IPS DF 4.7 (cell line): ENCODE results near the gene CCDC181.
"Not testable (repeated sequence)": the region's sequence is repeated elsewhere in the genome, so short reads cannot be mapped to it uniquely, and the experiment has no call there.

Experiments
- DNase-seq: peaks from one replicate; pipeline ENCODE4 v3.0.0-alpha.2; 2013; ENCODE audit warnings: low spot score; ENCODE audit errors: extremely low read depth

Gene CCDC181

GRCh38 chr1:169402578-169402977 lies 24.7 kb downstream of the CCDC181 start:
- DNase-seq, result not testable (repeated sequence)

- DNase-seq, result no peak
These were observed 31.3 kb downstream of the CCDC181 start for GRCh38 chr1:169395955-169396354.

GRCh38 chr1:169392406-169392805 lies 34.9 kb downstream of the CCDC181 start:
- no peak for DNase-seq

- no peak for DNase-seq
These were observed 37.0 kb downstream of the CCDC181 start for GRCh38 chr1:169390303-169390702.

- DNase-seq, result no peak
These were observed 39.9 kb downstream of the CCDC181 start for GRCh38 chr1:169387399-169387798.

GRCh38 chr1:169383449-169383848 lies 43.8 kb downstream of the CCDC181 start:
- DNase-seq, result no peak

GRCh38 chr1:169381162-169381561 lies 46.1 kb downstream of the CCDC181 start:
- DNase-seq, result no peak

GRCh38 chr1:169371404-169371803 lies 55.9 kb downstream of the CCDC181 start:
- no peak for DNase-seq

GRCh38 chr1:169368406-169368769 lies 58.9 kb downstream of the CCDC181 start:
- no peak for DNase-seq

- DNase-seq, result peak; percentile 87
These were observed 59.4 kb downstream of the CCDC181 start, which contains the start of the genes BLZF1 and NME7 for GRCh38 chr1:169367686-169368405. Gene BLZF1 (plus strand): TSS chr1:169368195. CDS start chr1:169369523, 1,328 bp downstream. Gene NME7 (minus strand): TSS chr1:169367797. CDS start chr1:169367710, 87 bp downstream.

- no peak for DNase-seq
These were observed 60.1 kb downstream of the CCDC181 start for GRCh38 chr1:169367096-169367685.

- DNase-seq, result no peak
These were observed 62.3 kb downstream of the CCDC181 start for GRCh38 chr1:169364948-169365347.

GRCh38 chr1:169363046-169363730 lies 64.1 kb downstream of the CCDC181 start:
- no peak for DNase-seq

GRCh38 chr1:169361281-169361680 lies 66.0 kb downstream of the CCDC181 start:
- DNase-seq, result no peak

GRCh38 chr1:169360415-169360814 lies 66.9 kb downstream of the CCDC181 start:
- DNase-seq, result no peak

- DNase-seq, result no peak
These were observed 78.8 kb downstream of the CCDC181 start for GRCh38 chr1:169348383-169349036.

GRCh38 chr1:169347688-169348382 lies 79.4 kb downstream of the CCDC181 start:
- DNase-seq, result no peak

GRCh38 chr1:169346036-169346589 lies 81.2 kb downstream of the CCDC181 start:
- DNase-seq, result no peak

GRCh38 chr1:169345511-169345910 lies 81.8 kb downstream of the CCDC181 start:
- DNase-seq, result no peak
